GM12892 (cell line): ENCODE data around the gene BEND3.

Experiments
- POLR2A ChIP-seq: IDR thresholded peaks from 2 replicates; pipeline ENCODE4 v1.6.1; 2011; ENCODE audit warnings: low read depth, low read length, control low read depth
- POLR2AphosphoS5 ChIP-seq: IDR thresholded peaks from 2 replicates; pipeline ENCODE4 v1.6.1; 2011; ENCODE audit warnings: low read depth, low read length, control low read depth

GRCh38 chr6:107057679-107058078 is 57.6 kb downstream of the BEND3 start:
- TF ChIP-seq POLR2AphosphoS5: no peak
- no peak for TF ChIP-seq POLR2A
